Ecto neural progenitor cell (in vitro differentiated cells): ENCODE results near the gene EIF4A3.
"Not testable (repeated sequence)": the region's sequence is repeated elsewhere in the genome, so short reads cannot be mapped to it uniquely, and the experiment has no call there.

Source experiments
- DNase-seq: peaks from one replicate; pipeline ENCODE4 v3.0.0-alpha.2; 2018; ENCODE audit warnings: low spot score

EIF4A3 gene

DNA sequence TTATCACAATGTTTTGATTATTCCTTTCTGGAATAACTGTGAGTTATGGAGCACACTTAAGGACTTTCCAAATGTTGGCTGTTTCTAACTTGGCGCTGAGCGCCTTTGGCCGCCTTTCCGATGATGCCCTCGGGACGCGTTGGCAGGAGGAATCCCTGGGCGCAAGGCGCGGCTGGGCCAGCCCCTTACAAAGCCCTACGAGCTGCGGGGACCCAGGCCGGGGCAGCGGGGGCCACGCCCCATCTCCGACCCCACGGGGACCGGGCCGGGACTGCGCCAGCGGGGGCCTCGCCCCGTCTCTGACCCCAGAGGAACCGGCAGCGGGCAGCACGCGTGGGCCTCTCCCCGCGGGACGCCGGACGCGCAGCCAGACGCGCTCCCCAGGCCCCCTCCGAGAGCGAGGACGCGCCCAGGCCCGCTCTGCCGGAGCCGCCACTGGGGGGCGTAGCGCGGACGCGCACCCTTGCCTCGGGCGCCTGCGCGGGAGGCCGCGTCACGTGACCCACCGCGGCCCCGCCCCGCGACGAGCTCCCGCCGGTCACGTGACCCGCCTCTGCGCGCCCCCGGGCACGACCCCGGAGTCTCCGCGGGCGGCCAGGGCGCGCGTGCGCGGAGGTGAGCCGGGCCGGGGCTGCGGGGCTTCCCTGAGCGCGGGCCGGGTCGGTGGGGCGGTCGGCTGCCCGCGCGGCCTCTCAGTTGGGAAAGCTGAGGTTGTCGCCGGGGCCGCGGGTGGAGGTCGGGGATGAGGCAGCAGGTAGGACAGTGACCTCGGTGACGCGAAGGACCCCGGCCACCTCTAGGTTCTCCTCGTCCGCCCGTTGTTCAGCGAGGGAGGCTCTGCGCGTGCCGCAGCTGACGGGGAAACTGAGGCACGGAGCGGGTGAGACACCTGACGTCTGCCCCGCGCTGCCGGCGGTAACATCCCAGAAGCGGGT is 45.6 kb downstream of the EIF4A3 start, which contains the start of gene GAA:
TSS of gene GAA (plus strand) at position 571 of the 935 bp plus-strand sequence. CDS start 3,006 bp downstream, outside the sequence.
- DNase-seq, result peak; percentile 98

DNA sequence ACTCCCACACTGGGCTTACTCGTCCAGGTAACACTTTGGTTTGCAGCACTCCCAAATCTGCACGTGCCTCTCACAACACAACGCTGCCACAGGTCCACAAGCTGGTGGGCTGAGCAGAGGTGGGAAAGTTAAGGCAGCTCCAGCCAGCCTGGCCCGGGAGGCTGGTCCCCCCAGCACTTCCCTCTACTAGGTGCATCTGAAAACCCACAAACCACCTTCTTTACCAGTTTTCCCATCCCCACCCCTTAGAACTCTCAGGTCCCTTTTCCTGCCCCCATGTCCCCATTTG is 46.9 kb downstream of the EIF4A3 start:
- DNase-seq, result peak; percentile 43

DNA sequence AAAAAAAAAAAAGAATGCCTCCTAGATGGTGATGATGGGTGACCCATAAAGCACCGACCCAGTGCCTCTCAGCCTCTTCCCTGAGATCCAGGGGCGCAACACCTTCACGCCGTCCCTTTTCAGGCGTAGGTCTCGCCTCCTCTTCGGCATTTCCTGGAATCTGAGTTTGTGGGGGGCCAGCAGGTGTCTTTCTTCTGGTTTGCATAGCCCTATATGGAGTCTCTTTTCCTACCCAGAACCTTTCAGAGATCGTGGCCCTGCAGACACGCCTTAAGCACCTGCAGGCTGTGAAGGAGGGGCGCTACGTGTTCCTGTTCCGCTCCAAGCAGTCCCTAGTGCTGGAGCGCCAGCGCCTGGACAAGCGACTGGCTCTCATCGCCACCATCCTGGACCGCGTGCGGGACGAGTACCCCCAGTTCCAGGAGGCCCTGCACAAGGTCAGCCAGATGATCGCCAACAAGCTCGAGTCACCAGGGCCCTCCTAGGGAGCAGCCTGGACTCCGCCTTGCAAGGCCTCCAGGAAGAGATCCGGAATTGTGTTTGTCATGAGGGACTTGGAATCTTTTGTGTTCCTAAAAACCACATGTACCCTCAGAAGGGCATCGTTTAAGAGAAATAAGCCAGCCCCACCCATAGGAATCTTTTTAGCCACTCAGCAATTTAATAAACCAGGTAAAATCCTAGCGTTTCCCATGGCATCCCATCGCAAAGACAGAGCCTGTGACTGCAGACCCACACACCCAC is 47.5 kb downstream of the EIF4A3 start:
- DNase-seq, result peak; percentile 43

DNA sequence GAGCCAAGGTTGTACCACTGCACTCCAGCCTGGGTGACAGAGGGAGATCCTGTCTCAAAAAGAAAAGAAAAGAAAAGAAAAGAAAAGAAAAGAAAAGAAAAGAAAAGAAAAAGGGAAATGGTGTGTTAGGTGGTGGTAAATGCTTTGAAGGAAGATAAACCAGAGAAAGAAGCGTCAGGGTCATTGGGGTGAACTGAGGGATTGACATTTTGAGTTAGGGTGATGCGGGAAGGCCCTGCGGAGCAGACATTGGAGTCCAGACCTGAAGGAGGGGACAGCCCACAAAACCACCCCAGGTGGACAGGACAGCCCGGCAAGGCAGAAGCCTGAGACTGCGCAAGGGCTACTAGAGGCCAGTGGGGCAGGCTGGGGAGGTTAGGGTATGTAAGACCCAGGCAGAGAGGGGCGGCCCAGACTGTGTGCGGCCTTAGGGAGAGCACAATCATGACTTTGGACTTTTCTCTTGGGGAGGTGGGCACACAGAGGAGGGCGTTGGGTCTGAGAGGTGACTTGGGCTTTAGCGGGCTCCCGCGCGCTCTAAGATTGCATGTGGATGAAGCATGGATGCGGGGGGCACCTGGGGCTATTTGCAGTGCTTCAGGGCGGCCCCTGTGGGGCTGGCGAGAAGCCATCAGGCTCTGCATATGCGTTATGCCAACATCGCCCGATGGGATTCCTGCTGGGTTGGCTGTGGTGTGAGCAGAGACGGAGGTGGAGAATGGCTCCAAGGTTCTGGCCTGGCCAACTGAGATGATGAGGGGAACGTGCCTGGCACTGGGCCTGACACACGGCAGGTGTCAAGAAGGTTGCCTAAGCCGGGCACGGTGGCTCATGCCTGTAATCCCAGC is 48.9 kb downstream of the EIF4A3 start:
- DNase-seq, result no peak

DNA sequence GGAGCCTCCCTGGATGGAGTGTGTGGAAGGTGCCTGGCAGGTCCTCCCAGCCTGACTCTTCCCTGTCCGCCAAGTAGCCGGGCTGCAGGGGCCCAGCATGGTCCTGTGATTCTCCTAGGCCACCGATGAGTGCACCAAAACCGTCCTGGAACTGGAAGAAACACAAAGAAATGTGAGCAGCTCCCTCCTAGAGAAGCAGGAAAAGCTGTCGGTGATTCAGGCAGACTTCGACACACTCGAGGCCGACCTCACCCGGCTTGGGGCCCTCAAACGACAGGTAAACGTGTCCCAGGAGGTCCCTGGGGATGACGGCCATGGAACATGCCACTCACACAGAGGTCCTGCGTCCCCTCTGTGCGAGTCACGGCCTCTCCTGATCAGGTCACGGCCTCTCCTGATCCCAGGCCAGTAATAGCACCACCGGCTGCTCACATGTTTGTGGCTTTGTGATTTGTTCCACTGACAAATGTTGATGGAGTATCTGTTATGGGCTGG is 49.8 kb downstream of the EIF4A3 start:
- DNase-seq, result no peak

DNA sequence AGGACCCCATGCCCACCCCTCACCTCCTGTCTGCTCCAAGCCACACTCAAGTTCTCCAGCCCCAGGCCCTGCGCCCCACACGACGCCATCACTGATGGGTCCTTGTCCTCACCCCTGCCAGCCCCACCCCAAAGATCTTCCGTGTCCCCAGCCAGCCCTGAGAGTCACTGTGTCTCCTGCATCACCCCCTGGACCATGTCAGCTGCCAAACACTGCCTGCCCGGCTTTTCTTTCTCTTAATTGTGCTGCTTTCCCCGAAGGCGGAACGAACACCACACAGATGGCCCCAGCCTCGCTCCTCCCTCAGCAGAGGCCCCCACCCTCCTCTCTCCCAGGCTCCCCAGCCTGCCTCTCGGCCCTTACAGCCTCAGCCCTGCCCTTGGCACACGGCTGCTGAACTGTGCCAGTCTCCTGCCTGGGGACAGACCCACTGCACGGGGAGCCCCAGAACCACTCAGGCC is 50.3 kb downstream of the EIF4A3 start:
- DNase-seq, result no peak

DNA sequence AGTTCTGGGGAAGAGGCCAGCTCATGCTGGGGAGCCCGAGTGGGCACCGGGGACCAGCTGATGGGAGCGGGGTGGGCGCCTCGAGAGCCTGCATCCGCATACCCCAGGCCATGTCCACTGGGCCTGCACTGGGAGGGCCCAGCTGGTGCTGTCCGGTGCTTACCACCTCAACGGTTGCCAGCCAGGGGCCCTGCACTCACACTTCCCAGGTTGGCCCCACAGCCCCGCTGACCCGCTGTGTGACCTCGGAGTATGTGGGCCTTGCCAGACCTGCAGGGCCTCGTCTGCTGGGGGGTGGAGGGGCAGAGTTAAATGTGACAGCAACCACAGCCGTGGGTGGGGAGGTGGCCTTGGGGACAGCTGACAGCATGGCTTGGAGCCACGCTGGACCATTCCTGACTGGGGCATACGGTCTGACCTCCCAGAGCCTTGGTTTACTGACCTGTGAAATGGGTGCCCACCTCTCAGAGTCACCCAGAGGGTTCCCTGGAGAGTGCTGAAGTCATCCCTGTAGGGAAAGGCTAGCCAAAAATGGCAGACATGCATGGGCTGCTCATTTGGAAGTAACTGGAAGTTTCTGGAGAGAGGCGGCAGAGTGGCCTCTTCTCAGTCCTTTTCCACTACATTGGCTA is 51.0 kb downstream of the EIF4A3 start:
- no peak for DNase-seq

DNA sequence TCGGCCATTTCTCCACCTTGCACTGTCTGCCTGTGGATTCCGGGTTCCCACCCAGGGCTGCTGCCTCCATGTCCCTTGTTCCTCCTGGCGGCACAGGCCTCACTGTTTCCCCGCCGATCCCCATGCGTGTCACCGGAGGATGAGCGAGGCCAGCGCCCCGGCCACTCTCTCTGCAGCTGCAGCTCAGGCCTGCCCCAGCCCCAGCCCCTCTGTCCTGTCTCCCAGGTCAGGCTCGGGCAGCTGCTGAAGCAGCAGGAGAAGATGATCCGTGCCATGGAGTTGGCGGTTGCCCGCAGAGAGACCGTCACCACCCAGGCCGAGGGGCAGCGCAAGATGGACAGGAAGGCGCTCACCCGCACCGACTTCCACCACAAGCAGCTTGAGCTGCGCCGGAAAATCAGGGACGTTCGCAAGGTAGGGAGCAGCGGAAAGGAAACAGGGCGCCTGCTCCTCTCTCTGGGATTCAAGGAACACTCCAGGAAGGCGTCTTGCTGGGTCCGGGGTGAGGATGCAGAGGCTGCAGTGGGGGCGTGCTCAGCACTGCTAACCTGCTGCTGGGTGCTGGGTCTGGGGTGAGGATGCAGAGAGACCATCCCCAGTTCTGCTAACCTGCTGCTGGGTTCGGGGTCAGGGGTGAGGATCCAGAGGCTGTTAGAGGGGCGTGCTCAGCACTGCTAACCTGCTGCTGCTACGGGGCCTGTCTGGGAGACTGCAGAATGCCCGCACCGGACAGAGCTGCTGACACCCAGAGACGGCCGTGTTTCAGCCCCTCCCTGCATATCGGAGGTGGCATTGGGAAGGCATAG is 51.7 kb downstream of the EIF4A3 start:
- DNase-seq, result no peak

DNA sequence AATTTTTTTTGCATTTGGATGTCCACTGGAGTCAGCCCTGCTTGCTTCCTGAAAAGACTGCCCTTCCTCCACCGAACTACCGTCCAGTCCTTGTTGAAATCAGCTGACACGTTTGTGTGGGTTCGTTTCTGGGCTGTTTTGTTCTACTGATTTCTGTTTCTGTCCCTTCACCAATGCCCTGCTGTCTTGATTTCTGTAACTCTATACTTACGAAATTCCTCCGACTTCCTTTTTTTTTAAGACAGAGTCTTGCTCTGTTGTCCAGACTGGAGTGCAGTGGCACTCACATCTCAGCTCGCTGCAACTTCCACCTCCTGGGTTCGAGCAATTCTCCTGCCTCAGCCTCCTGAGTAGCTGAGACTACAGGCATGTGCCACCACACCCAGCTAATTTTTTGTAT is 54.0 kb downstream of the EIF4A3 start:
- no peak for DNase-seq

DNA sequence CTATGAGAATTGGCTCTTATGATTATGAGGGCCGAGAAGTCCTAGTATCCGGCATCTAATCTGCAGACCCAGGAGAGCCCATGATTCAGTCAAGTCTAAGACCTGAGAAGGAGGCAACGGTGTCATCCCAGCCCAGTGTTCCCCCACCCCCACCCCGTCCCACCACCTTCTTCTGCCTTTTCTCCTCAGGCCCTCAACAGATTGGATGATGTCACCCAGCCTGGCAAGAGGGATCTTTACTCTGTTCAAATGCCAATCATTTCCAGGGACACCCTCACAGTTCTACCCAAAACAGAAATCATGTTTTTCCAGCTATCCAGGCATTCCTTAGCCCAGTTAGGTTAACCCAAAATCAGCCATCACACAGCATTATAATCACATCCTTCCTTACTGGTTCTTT is 55.6 kb downstream of the EIF4A3 start:
- DNase-seq, result no peak

DNA sequence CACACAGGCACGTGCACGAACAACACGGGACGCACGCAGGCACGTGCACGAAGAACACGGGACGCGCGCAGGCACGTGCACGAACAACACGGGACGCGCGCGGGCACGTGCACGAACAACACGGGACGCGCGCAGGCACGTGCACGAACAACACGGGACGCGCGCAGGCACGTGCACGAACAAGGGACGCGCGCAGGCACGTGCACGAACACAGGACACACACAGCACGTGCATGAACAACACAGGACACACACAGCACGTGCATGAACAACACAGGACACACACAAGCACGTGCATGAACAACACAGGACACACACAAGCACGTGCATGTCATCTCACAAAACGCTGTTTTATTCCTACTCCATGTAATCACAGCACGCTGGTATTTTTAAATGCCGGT is 56.8 kb downstream of the EIF4A3 start:
- not testable (repeated sequence) for DNase-seq

DNA sequence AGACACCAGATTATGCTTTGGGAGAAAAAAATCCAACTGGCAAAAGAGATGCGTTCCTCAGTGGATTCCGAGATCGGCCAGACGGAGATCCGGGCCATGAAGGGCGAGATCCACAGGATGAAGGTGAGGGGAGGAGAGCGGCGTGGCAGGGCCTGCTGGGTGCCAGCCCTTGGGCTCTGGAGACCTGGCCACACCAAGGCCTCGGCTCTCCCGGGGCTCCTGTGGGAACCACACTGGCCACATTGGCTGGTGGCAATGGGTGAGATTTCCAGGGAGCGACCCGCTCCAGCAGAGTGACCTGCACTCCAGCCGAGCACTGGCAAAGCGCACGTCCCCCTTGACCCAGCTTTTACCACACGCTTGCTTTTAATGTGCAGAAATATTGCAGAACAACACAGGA is 57.2 kb downstream of the EIF4A3 start:
- DNase-seq, result no peak

DNA sequence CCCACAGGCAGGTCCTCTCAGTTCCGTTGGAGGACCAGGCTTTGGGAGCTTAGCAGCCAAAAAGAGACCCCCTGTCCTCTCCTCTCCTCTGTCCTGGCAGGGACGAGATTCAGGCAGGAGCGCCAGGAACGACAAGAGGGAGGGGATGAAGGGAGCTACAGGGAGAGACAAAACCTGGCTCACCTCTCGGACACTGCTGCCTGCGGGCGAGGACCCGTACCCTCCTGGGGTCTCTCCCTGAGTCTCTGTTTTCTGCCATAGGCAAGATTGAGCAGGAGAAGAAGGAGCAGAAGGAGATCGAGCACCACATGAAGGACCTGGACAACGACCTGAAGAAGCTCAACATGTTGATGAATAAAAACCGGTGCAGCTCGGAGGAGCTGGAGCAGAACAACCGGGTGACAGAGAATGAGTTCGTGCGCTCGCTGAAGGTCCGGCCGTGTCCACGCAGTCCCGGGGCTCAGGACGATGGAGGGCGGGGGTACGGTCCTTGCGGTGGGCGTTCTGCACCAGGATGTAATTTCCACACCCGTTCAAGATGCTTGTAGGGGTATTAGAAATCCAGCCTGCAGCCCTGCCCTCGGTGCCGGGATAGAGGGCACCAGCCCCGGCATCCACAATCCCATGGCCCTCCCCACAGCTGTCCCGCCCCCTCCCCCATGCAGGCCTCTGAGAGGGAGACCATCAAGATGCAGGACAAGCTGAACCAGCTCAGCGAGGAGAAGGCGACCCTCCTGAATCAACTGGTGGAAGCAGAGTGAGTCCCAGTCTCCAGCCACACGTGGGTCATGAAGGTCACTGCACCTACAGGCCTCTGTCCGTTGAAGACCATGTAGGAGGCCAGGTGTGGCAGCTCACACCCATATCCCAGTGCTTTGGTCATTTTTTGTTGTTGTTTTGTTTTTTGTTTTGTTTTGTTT is 59.3 kb downstream of the EIF4A3 start:
- DNase-seq, result no peak

DNA sequence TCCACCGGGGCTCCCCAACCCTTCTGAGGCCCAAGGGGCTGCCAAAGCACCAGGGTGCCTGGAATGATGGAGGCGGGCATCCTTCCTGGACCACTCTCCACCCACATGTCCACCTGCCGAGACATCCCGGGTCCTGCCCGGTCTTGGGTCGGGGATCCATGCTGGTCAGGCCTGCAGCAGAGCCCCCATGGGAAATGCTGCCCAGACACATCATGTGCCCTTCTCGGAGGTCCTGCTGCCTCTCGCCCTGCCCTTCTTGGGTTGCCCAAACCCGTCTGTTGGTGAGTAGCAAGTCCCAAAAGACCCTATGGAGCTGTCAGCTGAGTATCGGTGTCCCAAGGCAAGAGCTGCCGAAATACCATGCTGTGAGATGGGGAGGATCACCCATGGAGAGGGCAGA is 60.3 kb downstream of the EIF4A3 start:
- no peak for DNase-seq

DNA sequence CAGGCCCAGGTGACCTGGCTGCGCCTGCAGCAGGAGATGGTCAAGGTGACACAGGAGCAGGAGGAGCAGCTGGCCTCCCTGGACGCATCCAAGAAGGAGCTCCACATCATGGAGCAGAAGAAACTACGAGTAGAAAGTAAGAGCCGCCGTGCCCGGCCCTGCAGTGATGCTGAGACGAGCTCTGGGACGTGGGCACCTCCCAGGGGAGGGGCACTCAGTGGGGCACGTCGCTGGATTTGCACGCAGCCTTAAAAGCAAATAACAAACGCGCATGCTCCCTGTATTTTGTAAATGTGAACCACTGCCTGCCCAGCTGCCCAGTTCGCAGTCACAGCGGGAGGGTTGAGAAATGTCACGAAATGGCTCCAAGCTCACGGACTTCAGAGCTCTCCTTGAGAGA is 60.8 kb downstream of the EIF4A3 start:
- no peak for DNase-seq

DNA sequence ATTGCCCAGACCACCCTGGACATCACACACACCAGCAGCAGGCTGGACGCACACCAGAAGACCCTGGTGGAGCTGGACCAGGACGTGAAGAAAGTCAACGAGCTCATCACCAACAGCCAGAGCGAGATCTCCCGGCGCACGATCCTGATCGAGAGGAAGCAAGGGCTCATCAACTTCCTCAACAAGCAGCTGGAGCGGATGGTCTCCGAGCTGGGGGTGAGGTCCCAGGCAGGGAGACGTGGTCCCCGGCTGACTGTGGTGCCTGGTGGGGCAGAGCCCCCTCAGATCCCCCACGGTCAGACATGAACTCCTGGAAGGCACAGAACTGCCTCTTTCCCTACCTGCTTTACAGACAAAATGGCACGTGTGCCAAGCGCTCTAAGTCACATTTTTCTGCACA is 62.2 kb downstream of the EIF4A3 start:
- DNase-seq, result no peak
